ENCODE measurements around the gene PTPRG. TPM values are rescaled to one million over a fixed set of nuclear protein-coding genes. Genes with fewer than 3 reads are reported as not detected.
A peak's percentile ranks its signal among the peaks of the same experiment; 100 is the strongest.

Gene PTPRG
- total and polyA plus RNA-seq, 2 donors (not counting 1 experiment from before 2014, with no cell fraction given) = 67.0 to 97.9 TPM

DNA sequence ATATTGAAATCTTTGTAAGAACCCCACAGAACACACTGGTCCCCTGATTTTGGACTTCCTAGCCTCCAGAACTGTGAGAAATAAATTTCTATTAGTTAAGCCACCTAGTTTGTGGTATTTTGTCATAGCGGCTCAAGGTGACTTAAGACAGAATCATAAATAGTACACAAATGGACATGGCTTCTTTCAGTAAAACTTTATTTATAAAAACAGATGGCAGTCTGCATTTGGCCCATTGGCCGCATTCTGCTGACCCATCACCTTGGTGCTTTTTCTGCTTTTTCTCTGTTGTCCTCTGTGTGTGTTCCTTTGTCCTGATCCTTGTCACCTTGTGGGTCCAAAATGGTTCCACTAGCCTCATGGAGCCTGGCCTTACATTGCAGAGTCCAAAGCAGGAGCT, 363.6 kb downstream of the PTPRG start:
- Histone ChIP-seq H2AFZ (ENCODE audit: low read length) (no peak overlapping the region), H3K9ac (ENCODE audit: insufficient read depth, low read length) (no peak overlapping the region), H4K20me1 (ENCODE audit: control insufficient read depth, extremely low read depth, insufficient read depth, low read length) (no peaks in the 10 kb centered on the region), H3K27me3 (ENCODE audit: control insufficient read depth, insufficient read depth, low read length) (no peaks in the 10 kb centered on the region), H3K27ac (ENCODE audit: insufficient read depth, low read length) (no peak overlapping the region), H3K4me1 (ENCODE audit: control insufficient read depth, extremely low read depth, insufficient read depth, low read length) (peaks cover 3% of the 10 kb centered on the region), H3K4me2 (ENCODE audit: extremely low read depth, insufficient read depth, low read length) (no peak overlapping the region), H3K9me3 (ENCODE audit: control insufficient read depth, insufficient read depth, low read depth, low read length) (no peaks in the 10 kb centered on the region), H3K36me3 (ENCODE audit: control insufficient read depth, insufficient read depth, low read length) (no peaks in the 10 kb centered on the region), H3K4me3 (replicated peaks in 1 of 4; ENCODE audit: control extremely low read depth in 1 of 4, insufficient read depth in 1 of 4, low read depth in 3 of 4, low read length in 4 of 4) (no peak overlapping the region), H3K79me2 (ENCODE audit: control insufficient read depth, insufficient read depth, low read length) (no peaks in the 10 kb centered on the region)
- TF ChIP-seq, protein P1, sequence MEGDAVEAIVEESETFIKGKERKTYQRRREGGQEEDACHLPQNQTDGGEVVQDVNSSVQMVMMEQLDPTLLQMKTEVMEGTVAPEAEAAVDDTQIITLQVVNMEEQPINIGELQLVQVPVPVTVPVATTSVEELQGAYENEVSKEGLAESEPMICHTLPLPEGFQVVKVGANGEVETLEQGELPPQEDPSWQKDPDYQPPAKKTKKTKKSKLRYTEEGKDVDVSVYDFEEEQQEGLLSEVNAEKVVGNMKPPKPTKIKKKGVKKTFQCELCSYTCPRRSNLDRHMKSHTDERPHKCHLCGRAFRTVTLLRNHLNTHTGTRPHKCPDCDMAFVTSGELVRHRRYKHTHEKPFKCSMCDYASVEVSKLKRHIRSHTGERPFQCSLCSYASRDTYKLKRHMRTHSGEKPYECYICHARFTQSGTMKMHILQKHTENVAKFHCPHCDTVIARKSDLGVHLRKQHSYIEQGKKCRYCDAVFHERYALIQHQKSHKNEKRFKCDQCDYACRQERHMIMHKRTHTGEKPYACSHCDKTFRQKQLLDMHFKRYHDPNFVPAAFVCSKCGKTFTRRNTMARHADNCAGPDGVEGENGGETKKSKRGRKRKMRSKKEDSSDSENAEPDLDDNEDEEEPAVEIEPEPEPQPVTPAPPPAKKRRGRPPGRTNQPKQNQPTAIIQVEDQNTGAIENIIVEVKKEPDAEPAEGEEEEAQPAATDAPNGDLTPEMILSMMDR (conservative IDR thresholded peaks at IDR 0.05 in 1 of 2, IDR thresholded peaks at IDR 0.05 in 1 of 2; ENCODE audit: low read depth in 1 of 2, low read length in 2 of 2) = no peak
- no peak for TF ChIP-seq EZH2 (IDR thresholded peaks at IDR 0.05; ENCODE audit: low read length, missing control alignments)
- DNase-seq (ENCODE audit: low read depth in 2 of 2) = no peak

GRCh38 chr3:61925721-61926120, 364.4 kb downstream of the PTPRG start:
- no peak overlapping the region for H3K4me2 ChIP-seq (ENCODE audit: extremely low read depth, insufficient read depth, low read length)
- no peak for TF ChIP-seq EZH2 (IDR thresholded peaks at IDR 0.05; ENCODE audit: low read length, missing control alignments)
- TF ChIP-seq, protein P1 (conservative IDR thresholded peaks at IDR 0.05 in 1 of 2, IDR thresholded peaks at IDR 0.05 in 1 of 2; ENCODE audit: low read depth in 1 of 2, low read length in 2 of 2) = no peak
- H3K27ac ChIP-seq (ENCODE audit: insufficient read depth, low read length) = no peak overlapping the region

DNA sequence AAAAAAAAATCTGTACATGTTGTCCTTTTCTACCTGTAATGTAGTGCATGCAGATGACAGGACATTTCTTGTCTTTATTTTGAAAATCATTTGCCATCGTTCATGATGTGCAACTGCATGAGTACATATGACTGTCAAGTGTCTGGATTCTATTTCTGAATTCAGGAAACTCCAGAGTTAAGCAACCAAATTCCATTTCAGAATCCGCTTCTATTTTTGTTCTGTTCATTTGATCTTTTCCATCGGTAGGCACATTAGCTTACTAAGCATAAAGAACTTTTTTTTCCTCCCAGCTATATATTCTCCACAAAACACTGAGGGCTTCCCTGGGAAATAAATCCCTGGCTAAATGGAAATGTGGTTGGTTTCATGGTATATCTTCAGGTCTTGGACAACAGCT, 365.6 kb downstream of the PTPRG start:
- no peak overlapping the region for H3K9ac ChIP-seq (ENCODE audit: insufficient read depth, low read length)
- H3K9me3 ChIP-seq (ENCODE audit: control insufficient read depth, insufficient read depth, low read depth, low read length) = no peaks in the 10 kb centered on the region
- H4K20me1 ChIP-seq (ENCODE audit: control insufficient read depth, extremely low read depth, insufficient read depth, low read length) = no peaks in the 10 kb centered on the region
- no peaks in the 10 kb centered on the region for H3K36me3 ChIP-seq (ENCODE audit: control insufficient read depth, insufficient read depth, low read length)
- H3K27ac ChIP-seq (ENCODE audit: insufficient read depth, low read length) = peak overlapping the region; percentile 53
- H3K4me1 ChIP-seq (ENCODE audit: control insufficient read depth, extremely low read depth, insufficient read depth, low read length) = peaks cover 3% of the 10 kb centered on the region
- no peaks in the 10 kb centered on the region for H3K79me2 ChIP-seq (ENCODE audit: control insufficient read depth, insufficient read depth, low read length)
- TF ChIP-seq EZH2 (IDR thresholded peaks at IDR 0.05; ENCODE audit: low read length, missing control alignments) = no peak
- TF ChIP-seq, protein P1 (conservative IDR thresholded peaks at IDR 0.05 in 1 of 2, IDR thresholded peaks at IDR 0.05 in 1 of 2; ENCODE audit: low read depth in 1 of 2, low read length in 2 of 2) = no peak
- H3K27me3 ChIP-seq (ENCODE audit: control insufficient read depth, insufficient read depth, low read length) = no peaks in the 10 kb centered on the region
- H2AFZ ChIP-seq (ENCODE audit: low read length) = no peak overlapping the region
- H3K4me2 ChIP-seq (ENCODE audit: extremely low read depth, insufficient read depth, low read length) = no peak overlapping the region
- no peak overlapping the region for H3K4me3 ChIP-seq (replicated peaks in 1 of 4; ENCODE audit: control extremely low read depth in 1 of 4, insufficient read depth in 1 of 4, low read depth in 3 of 4, low read length in 4 of 4)
- peak; percentile 27 to 58 for DNase-seq (ENCODE audit: low read depth in 2 of 2)

More at GRCh38 chr3:61925721-61926120, 364.4 kb downstream of the PTPRG start:
- no peaks in the 10 kb centered on the region for H3K79me2 ChIP-seq (ENCODE audit: control insufficient read depth, insufficient read depth, low read length)
- H3K9me3 ChIP-seq (ENCODE audit: control insufficient read depth, insufficient read depth, low read depth, low read length) = no peaks in the 10 kb centered on the region
- no peaks in the 10 kb centered on the region for H3K27me3 ChIP-seq (ENCODE audit: control insufficient read depth, insufficient read depth, low read length)
- H3K4me3 ChIP-seq (replicated peaks in 1 of 4; ENCODE audit: control extremely low read depth in 1 of 4, insufficient read depth in 1 of 4, low read depth in 3 of 4, low read length in 4 of 4) = no peak overlapping the region
- no peak overlapping the region for H3K9ac ChIP-seq (ENCODE audit: insufficient read depth, low read length)
- H3K4me1 ChIP-seq (ENCODE audit: control insufficient read depth, extremely low read depth, insufficient read depth, low read length) = peaks cover 3% of the 10 kb centered on the region
- H2AFZ ChIP-seq (ENCODE audit: low read length) = no peak overlapping the region
- no peaks in the 10 kb centered on the region for H3K36me3 ChIP-seq (ENCODE audit: control insufficient read depth, insufficient read depth, low read length)
- H4K20me1 ChIP-seq (ENCODE audit: control insufficient read depth, extremely low read depth, insufficient read depth, low read length) = no peaks in the 10 kb centered on the region
- peak in 1 of 2 donors; percentile 20 for DNase-seq (ENCODE audit: low read depth in 2 of 2)
